ENCODE data around the gene SPEM1. TPM values are rescaled to one million over a fixed set of nuclear protein-coding genes. Genes with fewer than 3 reads are reported as not detected.

SPEM1 gene
- total RNA-seq: not detected
- long read RNA-seq: 0 reads

- no peak for DNase-seq (ENCODE audit: low spot score)
Measured at GRCh38 chr17:7419819-7420610, at the start of gene SPEM1. Gene SPEM1, plus strand, starts transcription at chr17:7420324. Its CDS starts 61 bp downstream, at chr17:7420385.

- DNase-seq (ENCODE audit: low spot score): no peak
Measured at GRCh38 chr17:7370853-7371252, 49.3 kb upstream of the SPEM1 start.

- no peak for DNase-seq (ENCODE audit: low spot score)
Measured at GRCh38 chr17:7374353-7374752, 45.8 kb upstream of the SPEM1 start.

- DNase-seq (ENCODE audit: low spot score): no peak
Measured at GRCh38 chr17:7379134-7379533, 41.0 kb upstream of the SPEM1 start.

GRCh38 chr17:7380321-7380720 lies 39.8 kb upstream of the SPEM1 start:
- no peak for DNase-seq (ENCODE audit: low spot score)

- no peak for DNase-seq (ENCODE audit: low spot score)
Measured at GRCh38 chr17:7380855-7381683, 39.1 kb upstream of the SPEM1 start, which contains the start of gene TNK1. Gene TNK1, plus strand, starts transcription at chr17:7381089. Its CDS starts 1,838 bp downstream, at chr17:7382927.

GRCh38 chr17:7382901-7383300 lies 37.2 kb upstream of the SPEM1 start:
- no peak for DNase-seq (ENCODE audit: low spot score)

GRCh38 chr17:7383371-7383741 lies 36.8 kb upstream of the SPEM1 start:
- DNase-seq (ENCODE audit: low spot score): no peak

- no peak for DNase-seq (ENCODE audit: low spot score)
Measured at GRCh38 chr17:7383742-7384488, 36.2 kb upstream of the SPEM1 start.

GRCh38 chr17:7384489-7385081 lies 35.5 kb upstream of the SPEM1 start:
- DNase-seq (ENCODE audit: low spot score): no peak

- no peak for DNase-seq (ENCODE audit: low spot score)
Measured at GRCh38 chr17:7388856-7389255, 31.3 kb upstream of the SPEM1 start.

GRCh38 chr17:7389924-7390910 lies 29.9 kb upstream of the SPEM1 start:
- DNase-seq (ENCODE audit: low spot score): no peak

GRCh38 chr17:7391307-7391706 lies 28.8 kb upstream of the SPEM1 start:
- DNase-seq (ENCODE audit: low spot score): no peak

- no peak for DNase-seq (ENCODE audit: low spot score)
Measured at GRCh38 chr17:7392696-7393612, 27.2 kb upstream of the SPEM1 start.

GRCh38 chr17:7393613-7394451 lies 26.3 kb upstream of the SPEM1 start:
- DNase-seq (ENCODE audit: low spot score): no peak

GRCh38 chr17:7394452-7395191 lies 25.5 kb upstream of the SPEM1 start, which contains the start of gene PLSCR3:
Gene PLSCR3, minus strand, starts transcription at chr17:7394525. Its CDS starts 415 bp downstream, at chr17:7394110.
- peak; percentile 95 for DNase-seq (ENCODE audit: low spot score)

GRCh38 chr17:7396147-7396546 lies 24.0 kb upstream of the SPEM1 start:
- no peak for DNase-seq (ENCODE audit: low spot score)
